Stomach (tissue), 9 donors: ENCODE results near the gene MSTN. TPM values are rescaled to one million over a fixed set of nuclear protein-coding genes. Genes with fewer than 3 reads are reported as not detected.

Experiments used
- DNase-seq, 2 donors: peaks; one replicate each; pipeline versions ENCODE4 v3.0.0 to v3.0.0-alpha.2; 2013 to 2019
- H3K27ac ChIP-seq, 5 donors: fragments of 200-600 bp in 4 of 5; sonication (generic) in 4 of 5; one replicate each; pipeline ENCODE4 v1.5.1; 2013 to 2019; ENCODE audit warnings: mild to moderate bottlenecking in 1 of 5, moderate library complexity in 1 of 5
- H3K27me3 ChIP-seq, 3 donors: fragments of 200-600 bp; sonication (generic); one replicate each; pipeline ENCODE4 v1.5.1; 2017 to 2019; ENCODE audit warnings: mixed run types in 1 of 3
- H3K36me3 ChIP-seq, 4 donors: fragments of 200-600 bp; sonication (generic); 1 replicate in 3 of 4; 2 replicates in 1 of 4; pipeline ENCODE4 v1.5.1; 2016 to 2019
- H3K4me1 ChIP-seq, 4 donors: fragments of 200-600 bp; sonication (generic); one replicate each; pipeline ENCODE4 v1.5.1; 2016 to 2019
- H3K4me3 ChIP-seq, 4 donors: fragments of 200-600 bp; sonication (generic) in 3 of 4; one replicate each; pipeline ENCODE4 v1.5.1; 2016 to 2019; ENCODE audit warnings: mild to moderate bottlenecking in 1 of 4
- H3K9me3 ChIP-seq, 4 donors: fragments of 200-600 bp; sonication (generic); one replicate each; pipeline ENCODE4 v1.5.1; 2016 to 2019
- CTCF ChIP-seq, 7 experiments: fragments of 450-650 bp in 4 of 7; fragments of 200-600 bp in 3 of 7; sonication (generic) in 3 of 7; IDR thresholded peaks; one replicate each; pipeline ENCODE4 v1.5.1; 2016 to 2019; ENCODE audit warnings: antibody characterized with exemption in 7 of 7, control low read depth in 2 of 7, mild to moderate bottlenecking in 1 of 7
- EP300 ChIP-seq: sonication (generic); formaldehyde crosslinking; IDR thresholded peaks from one replicate; pipeline ENCODE4 v1.6.1; 2017; ENCODE audit warnings: antibody characterized with exemption
- POLR2A ChIP-seq, 4 donors: fragments of 450-650 bp; IDR thresholded peaks; one replicate each; pipeline ENCODE4 v1.6.1; 2016; ENCODE audit warnings: antibody characterized with exemption in 4 of 4, control low read depth in 2 of 4, mild to moderate bottlenecking in 1 of 4, moderate library complexity in 1 of 4
- POLR2AphosphoS5 ChIP-seq, 3 donors: sonication (generic); formaldehyde crosslinking; IDR thresholded peaks; one replicate each; pipeline ENCODE4 v1.6.1; 2016; ENCODE audit warnings: antibody characterized with exemption in 3 of 3
- WGBS, 5 donors: extraction: QIAGEN DNeasy Blood & Tissue Kit in 3 of 5; methylation state at CpG; one replicate each; pipeline versions ENCODE4 v1.1.5 to v1.1.7; 2013 to 2018; 5-methylcytosine and 5-hydroxymethylcytosine counted together
- intact Hi-C: fragments of 100-400 bp; cut with DNase I; formaldehyde crosslinking; loops from one replicate; pipeline ENCODE4 v1.15.1; 2023; ENCODE audit warnings: low total_unique reads
- polyA plus RNA-seq, 3 donors: library from polyadenylated mRNA; stranded (reverse); fragments of 200-250 nt; gene quantifications; one replicate each; pipeline ENCODE4 v1.2.3, GENCODE V29; 2013
- total RNA-seq, 5 donors: library from RNA; depleted of rRNA; stranded (reverse); fragments of >200 nt; gene quantifications; one replicate each; pipeline versions ENCODE4 v1.1.0 to v1.2.3, GENCODE V29; 2014 to 2016
- donor health status: healthy with polysubstance abuse.
- donor health status: Bipolar disorder and iron deficiency.
- donor health status: healthy.

The MSTN gene
- total and polyA plus RNA-seq, 8 donors: 0.45 to 2.0 (median 0.46) TPM; not detected in 5

GRCh38 chr2:190068764-190069163 lies 6.2 kb upstream of the MSTN start:
- 25 to 48% (median 45%) methylated on average over 1 of the region's 1 CpG for WGBS, 5 donors
- Histone ChIP-seq H3K4me3 (no peak overlapping the region), H3K27me3 (no peaks in the 10 kb centered on the region), H3K4me1 (no peaks in the 10 kb centered on the region), H3K9me3 (no peaks in the 10 kb centered on the region), H3K36me3 (no peaks in the 10 kb centered on the region), H3K27ac (no peak overlapping the region)
- TF ChIP-seq POLR2A (IDR thresholded peaks at IDR 0.05) (no peak), EP300 (no peak), CTCF (IDR thresholded peaks at IDR 0.05) (no peak), POLR2AphosphoS5 (IDR thresholded peaks at IDR 0.05) (no peak)
- intact Hi-C loops: no loop called here
- no peak for DNase-seq

GRCh38 chr2:190065839-190066238 lies 3.3 kb upstream of the MSTN start:
- H3K27me3 ChIP-seq: no peaks in the 10 kb centered on the region
- H3K4me1 ChIP-seq: no peaks in the 10 kb centered on the region
- intact Hi-C loops: no loop called here
- no peak for DNase-seq
- H3K36me3 ChIP-seq: no peaks in the 10 kb centered on the region
- TF ChIP-seq POLR2A (IDR thresholded peaks at IDR 0.05) (no peak), CTCF (IDR thresholded peaks at IDR 0.05) (no peak), EP300 (no peak), POLR2AphosphoS5 (IDR thresholded peaks at IDR 0.05) (no peak)
- no peak overlapping the region for H3K27ac ChIP-seq
- 91 to 97% (median 92%) methylated on average over 4 of the region's 4 CpGs for WGBS, 5 donors
- H3K9me3 ChIP-seq: no peaks in the 10 kb centered on the region
- no peak overlapping the region for H3K4me3 ChIP-seq

GRCh38 chr2:190063624-190064023 lies 1.1 kb upstream of the MSTN start:
- no peak for TF ChIP-seq CTCF (IDR thresholded peaks at IDR 0.05)
- TF ChIP-seq POLR2A (IDR thresholded peaks at IDR 0.05): no peak
- no peak for TF ChIP-seq POLR2AphosphoS5 (IDR thresholded peaks at IDR 0.05)
- TF ChIP-seq EP300: no peak
- Histone ChIP-seq H3K4me1 (no peaks in the 10 kb centered on the region), H3K4me3 (no peak overlapping the region), H3K9me3 (no peaks in the 10 kb centered on the region), H3K27me3 (no peaks in the 10 kb centered on the region), H3K27ac (no peak overlapping the region), H3K36me3 (no peaks in the 10 kb centered on the region)
- 31 to 53% (median 39%) methylated on average over 2 of the region's 2 CpGs for WGBS, 5 donors
- no peak for DNase-seq
- intact Hi-C loops: no loop called here

DNA sequence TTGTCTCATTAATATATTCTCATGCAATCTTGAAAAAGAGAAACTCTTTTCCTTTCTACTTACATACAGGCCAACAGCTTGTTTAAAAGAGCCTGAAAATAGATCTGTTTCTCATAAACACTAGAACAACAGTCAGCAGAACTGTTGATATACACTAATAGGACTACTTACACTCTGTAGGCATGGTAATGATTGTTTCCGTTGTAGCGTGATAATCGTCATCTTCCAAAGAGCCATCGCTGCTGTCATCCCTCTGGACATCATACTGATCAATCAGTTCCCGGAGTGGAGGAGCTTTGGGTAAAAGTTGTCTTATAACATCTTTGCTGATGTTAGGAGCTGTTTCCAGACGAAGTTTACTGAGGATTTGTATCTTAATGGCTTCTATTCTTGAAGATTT lies 476 bp downstream of the MSTN start:
- intact Hi-C loops: no loop called here

More for the DNA sequence above, 476 bp downstream of the MSTN start:
- Histone ChIP-seq H3K36me3 (no peaks in the 10 kb centered on the region), H3K4me3 (no peak overlapping the region), H3K4me1 (no peaks in the 10 kb centered on the region), H3K27me3 (no peaks in the 10 kb centered on the region), H3K27ac (no peak overlapping the region), H3K9me3 (no peaks in the 10 kb centered on the region)
- TF ChIP-seq CTCF (IDR thresholded peaks at IDR 0.05) (no peak), POLR2AphosphoS5 (IDR thresholded peaks at IDR 0.05) (no peak), POLR2A (IDR thresholded peaks at IDR 0.05) (no peak), EP300 (no peak)
- peak in 1 of 2 donors; percentile 26 for DNase-seq
- WGBS, 5 donors: 72 to 82% (median 78%) methylated on average over 6 of the region's 6 CpGs
